ENCODE results near the gene ARL13A. TPM values are rescaled to one million over a fixed set of nuclear protein-coding genes. Genes with fewer than 3 reads are reported as not detected.

Gene ARL13A
- total RNA-seq, 1 donor from 2014 or later, result not detected

DNA sequence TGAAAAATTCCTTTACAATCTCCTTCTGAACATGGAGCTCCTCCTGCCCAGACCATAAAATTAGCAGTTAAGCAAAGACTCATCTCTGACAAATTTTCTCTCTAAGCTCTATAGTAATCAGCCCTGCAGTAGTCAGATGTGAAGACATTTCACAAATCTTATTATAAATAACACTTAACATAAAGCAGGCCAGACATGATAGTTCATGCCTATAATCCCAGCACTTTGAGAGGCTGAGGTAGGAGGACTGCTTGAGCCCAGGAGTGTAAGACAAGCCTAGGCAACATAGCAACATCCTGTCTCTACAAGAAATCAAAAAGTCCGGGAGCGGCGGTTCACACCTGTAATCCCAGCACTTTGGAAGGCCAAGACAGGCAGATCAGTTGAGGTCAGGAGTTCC lies 52.5 kb downstream of the ARL13A start:
- no peak overlapping the region for H3K27ac ChIP-seq
- peaks cover 0 to 9% of the 10 kb centered on the region in 2 donors for H3K36me3 ChIP-seq
- no peaks in the 10 kb centered on the region for H3K4me1 ChIP-seq
- DNase-seq (ENCODE audit: extremely low spot score in 2 of 2), result no peak
- TF ChIP-seq POLR2A (IDR thresholded peaks at IDR 0.05) (no peak), POLR2AphosphoS5 (IDR thresholded peaks at IDR 0.05; ENCODE audit: insufficient read depth in 1 of 2, low read depth in 1 of 2) (no peak)
- TF ChIP-seq, protein P1, sequence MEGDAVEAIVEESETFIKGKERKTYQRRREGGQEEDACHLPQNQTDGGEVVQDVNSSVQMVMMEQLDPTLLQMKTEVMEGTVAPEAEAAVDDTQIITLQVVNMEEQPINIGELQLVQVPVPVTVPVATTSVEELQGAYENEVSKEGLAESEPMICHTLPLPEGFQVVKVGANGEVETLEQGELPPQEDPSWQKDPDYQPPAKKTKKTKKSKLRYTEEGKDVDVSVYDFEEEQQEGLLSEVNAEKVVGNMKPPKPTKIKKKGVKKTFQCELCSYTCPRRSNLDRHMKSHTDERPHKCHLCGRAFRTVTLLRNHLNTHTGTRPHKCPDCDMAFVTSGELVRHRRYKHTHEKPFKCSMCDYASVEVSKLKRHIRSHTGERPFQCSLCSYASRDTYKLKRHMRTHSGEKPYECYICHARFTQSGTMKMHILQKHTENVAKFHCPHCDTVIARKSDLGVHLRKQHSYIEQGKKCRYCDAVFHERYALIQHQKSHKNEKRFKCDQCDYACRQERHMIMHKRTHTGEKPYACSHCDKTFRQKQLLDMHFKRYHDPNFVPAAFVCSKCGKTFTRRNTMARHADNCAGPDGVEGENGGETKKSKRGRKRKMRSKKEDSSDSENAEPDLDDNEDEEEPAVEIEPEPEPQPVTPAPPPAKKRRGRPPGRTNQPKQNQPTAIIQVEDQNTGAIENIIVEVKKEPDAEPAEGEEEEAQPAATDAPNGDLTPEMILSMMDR (IDR thresholded peaks at IDR 0.05), result no peak
- H3K4me3 ChIP-seq, result no peak overlapping the region
- intact Hi-C loops (cut with DNase I), result no loop called here
- no peaks in the 10 kb centered on the region for H3K9me3 ChIP-seq
- H3K27me3 ChIP-seq, result no peaks in the 10 kb centered on the region

DNA sequence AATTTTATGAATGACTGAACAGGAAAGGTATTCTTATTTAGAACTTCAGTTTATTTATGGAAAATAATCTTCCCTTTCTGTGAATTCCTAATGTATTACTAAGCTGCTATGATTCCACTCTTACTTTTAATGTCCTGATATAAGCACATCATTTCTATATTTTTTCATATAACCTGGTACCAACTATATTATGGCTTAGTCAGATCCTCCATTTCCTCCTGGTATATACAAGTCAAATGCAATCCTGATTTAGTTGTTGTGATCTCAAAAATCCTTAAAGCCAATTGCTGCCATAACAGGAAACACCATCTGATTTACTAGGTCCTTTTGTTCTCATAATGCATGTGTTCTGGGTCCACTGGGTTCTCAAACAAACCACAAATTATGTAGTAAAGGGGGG lies 55.6 kb downstream of the ARL13A start:
- H3K36me3 ChIP-seq, result peaks cover 0 to 9% of the 10 kb centered on the region in 2 donors
- TF ChIP-seq, protein P1 (IDR thresholded peaks at IDR 0.05), result no peak
- TF ChIP-seq POLR2AphosphoS5 (IDR thresholded peaks at IDR 0.05; ENCODE audit: insufficient read depth in 1 of 2, low read depth in 1 of 2), result no peak
- TF ChIP-seq POLR2A (IDR thresholded peaks at IDR 0.05), result no peak
- no peaks in the 10 kb centered on the region for H3K4me1 ChIP-seq
- H3K4me3 ChIP-seq, result no peak overlapping the region
- H3K27ac ChIP-seq, result no peak overlapping the region
- H3K9me3 ChIP-seq, result no peaks in the 10 kb centered on the region
- intact Hi-C loops (cut with DNase I), result no loop called here
- no peak for DNase-seq (ENCODE audit: extremely low spot score in 2 of 2)
- H3K27me3 ChIP-seq, result no peaks in the 10 kb centered on the region

DNA sequence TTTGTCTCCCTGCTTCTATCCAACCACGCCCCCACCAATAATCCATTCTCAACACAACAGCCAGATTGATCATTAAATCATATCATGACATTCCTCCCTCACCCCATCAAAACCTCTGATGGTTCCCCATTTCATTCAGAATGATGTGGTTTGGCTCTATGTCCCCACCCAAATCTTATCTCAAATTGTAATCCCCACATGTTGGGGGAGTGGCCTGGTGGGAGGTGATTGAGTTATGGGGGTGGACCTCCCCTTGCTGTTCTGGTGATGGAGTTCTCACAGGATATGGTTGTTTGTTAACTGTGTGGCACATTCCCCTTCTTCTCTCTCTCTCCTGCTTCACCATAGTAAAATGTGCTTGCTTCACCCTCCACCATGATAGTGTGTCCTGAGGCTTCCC lies 59.1 kb downstream of the ARL13A start:
- no peaks in the 10 kb centered on the region for H3K36me3 ChIP-seq
- DNase-seq (ENCODE audit: extremely low spot score in 2 of 2), result no peak

DNA sequence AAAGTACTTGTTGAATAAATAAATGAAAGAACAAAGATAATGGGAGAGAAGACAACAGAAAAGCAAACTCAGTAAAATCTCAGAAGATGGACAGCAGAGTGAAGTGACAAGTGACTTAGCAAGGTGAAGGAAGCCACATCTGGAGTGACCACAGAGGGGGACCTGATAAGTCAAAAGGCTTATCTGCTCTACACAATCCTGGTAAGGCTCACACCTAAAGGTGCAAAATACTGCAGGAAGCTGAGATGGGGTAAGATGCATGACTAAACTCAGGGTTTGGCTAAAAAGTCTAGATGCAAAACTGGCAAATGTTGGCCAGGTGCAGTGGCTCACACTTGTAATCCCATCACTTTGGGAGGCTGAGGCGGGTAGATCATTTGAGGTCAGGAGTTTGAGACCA lies 60.2 kb downstream of the ARL13A start:
- Histone ChIP-seq H3K36me3 (no peaks in the 10 kb centered on the region), H3K4me1 (no peaks in the 10 kb centered on the region), H3K27me3 (no peaks in the 10 kb centered on the region), H3K27ac (no peak overlapping the region), H3K4me3 (no peak overlapping the region), H3K9me3 (no peaks in the 10 kb centered on the region)
- TF ChIP-seq POLR2A (IDR thresholded peaks at IDR 0.05) (no peak), POLR2AphosphoS5 (IDR thresholded peaks at IDR 0.05; ENCODE audit: insufficient read depth in 1 of 2, low read depth in 1 of 2) (no peak)
- TF ChIP-seq, protein P1 (IDR thresholded peaks at IDR 0.05), result no peak
- intact Hi-C loops (cut with DNase I), result no loop called here
- no peak for DNase-seq (ENCODE audit: extremely low spot score in 2 of 2)

More for the DNA sequence above, 59.1 kb downstream of the ARL13A start:
- Histone ChIP-seq H3K4me3 (no peak overlapping the region), H3K4me1 (no peaks in the 10 kb centered on the region), H3K9me3 (no peaks in the 10 kb centered on the region), H3K27me3 (no peaks in the 10 kb centered on the region), H3K27ac (no peak overlapping the region)
- intact Hi-C loops (cut with DNase I), result no loop called here
- TF ChIP-seq POLR2AphosphoS5 (IDR thresholded peaks at IDR 0.05; ENCODE audit: insufficient read depth in 1 of 2, low read depth in 1 of 2) (no peak), POLR2A (IDR thresholded peaks at IDR 0.05) (no peak)
- TF ChIP-seq, protein P1 (IDR thresholded peaks at IDR 0.05), result no peak

DNA sequence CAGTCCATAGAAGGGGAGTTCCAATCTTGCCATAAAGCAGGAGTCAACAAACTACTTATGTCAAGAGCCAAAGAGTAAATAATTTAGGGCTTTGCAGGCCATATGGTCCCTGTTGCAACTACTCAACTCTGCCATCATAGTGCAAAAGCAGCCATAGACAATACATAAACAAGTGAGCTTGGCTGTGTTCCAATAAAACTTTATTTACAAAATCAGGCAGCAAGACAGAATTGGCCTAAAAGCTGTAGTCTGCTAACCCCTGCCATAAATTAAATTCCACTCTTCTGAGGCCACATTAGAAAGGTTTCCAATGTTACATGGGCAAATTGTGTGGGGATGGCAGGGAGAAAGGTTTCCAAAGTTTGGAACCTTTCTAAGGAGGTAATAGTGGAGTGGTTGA lies 67.7 kb downstream of the ARL13A start:
- TF ChIP-seq, protein P1 (IDR thresholded peaks at IDR 0.05), result no peak
- TF ChIP-seq POLR2AphosphoS5 (IDR thresholded peaks at IDR 0.05; ENCODE audit: insufficient read depth in 1 of 2, low read depth in 1 of 2) (no peak), POLR2A (IDR thresholded peaks at IDR 0.05) (no peak)
- no peaks in the 10 kb centered on the region for H3K9me3 ChIP-seq
- H3K27me3 ChIP-seq, result no peaks in the 10 kb centered on the region
- H3K4me1 ChIP-seq, result no peaks in the 10 kb centered on the region
- no peak overlapping the region for H3K27ac ChIP-seq
- intact Hi-C loops (cut with DNase I), result no loop called here
- DNase-seq (ENCODE audit: extremely low spot score in 2 of 2), result no peak
- peaks cover 0 to 6% of the 10 kb centered on the region in 2 donors for H3K36me3 ChIP-seq
- H3K4me3 ChIP-seq, result no peak overlapping the region
